Activated CD8-positive, alpha-beta T cell treated with anti-CD3 and anti-CD28 coated beads for 36 hours (primary cell): ENCODE results near the gene CSNK1A1. TPM values are rescaled to one million over a fixed set of nuclear protein-coding genes. Genes with fewer than 3 reads are reported as not detected.
"Not testable (repeated sequence)": the region's sequence is repeated elsewhere in the genome, so short reads cannot be mapped to it uniquely, and the experiment has no call there.

Experiments
- ATAC-seq: fragments of 200-7000 bp; cut with Tn5 transposase; one replicate; pipeline ENCODE4 v1.10.0; 2021; ENCODE audit warnings: mild to moderate bottlenecking, moderate library complexity
- CTCF ChIA-PET: fragments of 350-600 bp; sonication (Branson Sonifier 250); formaldehyde crosslinking; loops from one replicate; lab custom pipeline; 2021; ENCODE audit warnings: antibody characterized with exemption; lab: Charles Lee
- POLR2A ChIA-PET: fragments of 350-600 bp; sonication (Branson Sonifier 250); formaldehyde crosslinking; loops from one replicate; lab custom pipeline; 2021; ENCODE audit warnings: antibody characterized with exemption; lab: Charles Lee
- DNase-seq: peaks from one replicate; pipeline ENCODE4 v3.0.0-alpha.2; 2020
- H3K27ac Mint-ChIP-seq: one replicate; pipeline ENCODE4 v1.8.0; 2021; ENCODE audit warnings: mild to moderate bottlenecking, mixed read lengths
- H3K27me3 Mint-ChIP-seq: one replicate; pipeline ENCODE4 v1.8.0; 2021; ENCODE audit warnings: mixed read lengths
- H3K36me3 Mint-ChIP-seq: one replicate; pipeline ENCODE4 v1.8.0; 2021; ENCODE audit warnings: low read depth, mixed read lengths
- H3K4me1 Mint-ChIP-seq: one replicate; pipeline ENCODE4 v1.8.0; 2021; ENCODE audit warnings: low read depth, mixed read lengths
- H3K4me3 Mint-ChIP-seq: one replicate; pipeline ENCODE4 v1.8.0; 2021; ENCODE audit warnings: mild to moderate bottlenecking, moderate library complexity, mixed read lengths
- H3K9me3 Mint-ChIP-seq: one replicate; pipeline ENCODE4 v1.8.0; 2021; ENCODE audit warnings: mixed read lengths
- CTCF ChIP-seq: fragments of 200-600 bp; IDR thresholded peaks from one replicate; pipeline ENCODE4 v1.8.0; 2022; ENCODE audit warnings: antibody characterized with exemption, mild to moderate bottlenecking
- intact Hi-C: fragments of 100-400 bp; cut with micrococcal nuclease; formaldehyde crosslinking; loops from one replicate; pipeline ENCODE4 v1.10.0; 2022
- total RNA-seq, 2 experiments: library from RNA; stranded (reverse); gene quantifications; one replicate each; pipeline ENCODE4 v1.2.3, GENCODE V29; 2021

The CSNK1A1 gene
- total RNA-seq, 2 experiments from 2014 or later: 154 to 168 TPM

DNA sequence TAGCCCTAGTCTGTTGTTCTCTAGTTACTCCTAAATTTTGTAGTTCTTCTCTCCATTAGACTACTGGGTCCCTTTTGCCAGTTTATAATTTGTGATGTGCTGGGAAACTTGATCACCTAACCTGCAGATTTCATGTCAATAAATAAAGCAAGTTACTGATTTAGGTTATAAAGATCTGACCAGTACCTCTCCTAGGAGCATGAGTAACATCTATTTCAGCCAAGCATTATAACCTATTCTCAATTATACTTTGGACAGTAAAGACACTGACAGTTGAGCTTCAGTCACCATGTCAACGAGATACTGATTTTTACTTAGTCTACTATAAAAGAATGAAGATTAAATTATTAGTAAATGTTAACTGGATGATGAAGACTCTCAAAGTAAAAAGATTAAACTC is 36.7 kb downstream of the CSNK1A1 start:
- Mint-ChIP-seq H3K36me3 (peaks cover 27% of the 10 kb centered on the region), H3K9me3 (no peaks in the 10 kb centered on the region), H3K27ac (peak overlapping the region; percentile 25), H3K4me1 (peaks cover 39% of the 10 kb centered on the region), H3K27me3 (no peaks in the 10 kb centered on the region), H3K4me3 (no peak overlapping the region)
- intact Hi-C loops: no loop called here
- ChIA-PET POLR2A (interaction anchor here (0.8 to 1.7 kb wide), 2 partner anchors 12 to 37 kb away, joined by 3 to 6 read pairs; partner anchors contain the start of gene CSNK1A1), CTCF (interaction anchor here (0.6 to 2.4 kb wide), 11 partner anchors 9 to 104 kb away, joined by 3 to 8 read pairs (median 4); no protein-coding TSS in a partner anchor)
- no peak for DNase-seq
- no peak for TF ChIP-seq CTCF
- ATAC-seq: no peak

GRCh38 chr5:149513372-149513947 is 37.8 kb downstream of the CSNK1A1 start:
- intact Hi-C loops, H3K4me3 Mint-ChIP-seq, H3K27me3 Mint-ChIP-seq, H3K9me3 Mint-ChIP-seq, DNase-seq, POLR2A ChIA-PET, ATAC-seq, H3K27ac Mint-ChIP-seq: not testable (repeated sequence)
- CTCF ChIA-PET: interaction anchor here (1.7 to 1.8 kb wide), 2 partner anchors 30 to 72 kb away, joined by 4 to 5 read pairs; no protein-coding TSS in a partner anchor
- Mint-ChIP-seq H3K4me1 (peaks cover 30% of the 10 kb centered on the region), H3K36me3 (peaks cover 21% of the 10 kb centered on the region)

DNA sequence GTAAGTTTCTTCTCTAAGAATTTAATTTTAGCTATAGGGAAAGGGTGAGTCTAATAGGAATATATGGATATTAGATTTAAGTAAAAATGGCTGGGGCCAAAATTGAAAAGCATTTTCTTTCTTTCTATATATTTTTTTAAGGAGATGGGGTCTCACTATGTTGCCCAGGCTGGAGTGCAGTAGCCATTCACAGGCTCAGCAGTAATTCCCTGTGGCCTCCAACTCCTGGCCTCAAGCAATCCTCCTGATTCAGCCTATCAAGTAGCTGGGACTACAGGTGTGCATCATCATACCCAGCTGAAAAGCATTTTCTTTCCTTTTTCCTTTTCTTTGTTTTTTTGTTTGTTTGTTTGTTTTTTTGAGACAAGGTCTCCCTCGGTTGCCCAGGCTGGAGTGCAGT is 41.1 kb downstream of the CSNK1A1 start:
- TF ChIP-seq CTCF: no peak
- peak overlapping the region; percentile 52 for H3K27ac Mint-ChIP-seq
- no peak for ATAC-seq
- H3K36me3 Mint-ChIP-seq: peaks cover 32% of the 10 kb centered on the region
- H3K4me3 Mint-ChIP-seq: no peak overlapping the region
- H3K9me3 Mint-ChIP-seq: no peaks in the 10 kb centered on the region
- intact Hi-C loops: no loop called here
- ChIA-PET POLR2A (interaction anchor here (1.3 kb wide), 1 partner anchor 12 kb away, joined by 6 read pairs; no protein-coding TSS in a partner anchor), CTCF (interaction anchor here (1.3 to 1.5 kb wide), 3 partner anchors 13 to 185 kb away, joined by 3 read pairs; no protein-coding TSS in a partner anchor)
- H3K4me1 Mint-ChIP-seq: peaks cover 5% of the 10 kb centered on the region
- DNase-seq: no peak
- no peaks in the 10 kb centered on the region for H3K27me3 Mint-ChIP-seq

DNA sequence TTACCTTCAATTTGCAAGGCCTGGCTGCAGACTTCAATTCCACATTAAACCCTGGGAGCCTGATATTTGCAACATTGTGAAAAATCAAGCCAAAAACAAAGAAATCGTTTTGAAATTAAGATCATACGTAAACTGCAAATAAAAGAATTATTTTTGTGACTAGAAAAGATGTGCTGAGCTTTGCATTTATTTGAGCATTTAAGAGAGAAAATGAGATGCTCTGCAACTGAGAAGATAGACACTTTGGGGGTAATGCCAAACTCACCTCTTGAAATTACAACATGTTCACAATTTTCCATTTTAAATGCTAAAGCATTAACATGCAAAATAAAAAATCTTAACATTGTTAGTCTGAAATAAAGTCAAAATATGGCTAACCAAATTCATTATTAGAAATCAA is 46.6 kb downstream of the CSNK1A1 start:
- ATAC-seq: no peak
- H3K27ac Mint-ChIP-seq: no peak overlapping the region

DNA sequence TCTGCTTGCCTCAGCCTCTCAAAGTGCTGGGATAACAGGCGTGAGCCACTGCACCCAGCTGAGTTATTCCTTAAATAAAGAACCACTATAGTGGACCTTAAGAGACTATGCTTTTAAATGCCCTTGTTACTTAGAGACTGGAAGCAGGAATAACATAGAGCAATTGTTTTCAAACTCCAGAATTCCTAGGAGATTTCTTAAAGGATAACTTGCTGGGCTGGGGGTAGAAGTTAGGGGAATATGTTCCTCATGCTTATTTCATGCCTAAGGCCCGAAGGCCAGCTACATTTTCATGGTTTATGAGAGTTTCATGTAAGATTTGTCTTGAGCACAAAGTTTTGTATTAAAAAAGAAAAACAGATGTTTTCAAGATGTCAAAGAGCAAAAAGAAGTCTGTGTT is 48.2 kb downstream of the CSNK1A1 start:
- intact Hi-C loops: no loop called here
- peak overlapping the region; percentile 25 for H3K27ac Mint-ChIP-seq
- H3K27me3 Mint-ChIP-seq: no peaks in the 10 kb centered on the region
- no peak overlapping the region for H3K4me3 Mint-ChIP-seq
- H3K36me3 Mint-ChIP-seq: peaks cover 40% of the 10 kb centered on the region
- no peak for TF ChIP-seq CTCF
- H3K9me3 Mint-ChIP-seq: no peaks in the 10 kb centered on the region
- ATAC-seq (no peak), DNase-seq (no peak)
- no peaks in the 10 kb centered on the region for H3K4me1 Mint-ChIP-seq
- ChIA-PET CTCF (interaction anchor here (0.9 to 1.4 kb wide), 2 partner anchors 9 to 10 kb away, joined by 3 read pairs; no protein-coding TSS in a partner anchor), POLR2A (no interaction called here)

More for the DNA sequence above, 46.6 kb downstream of the CSNK1A1 start:
- Mint-ChIP-seq H3K36me3 (peaks cover 42% of the 10 kb centered on the region), H3K4me1 (no peaks in the 10 kb centered on the region), H3K27me3 (no peaks in the 10 kb centered on the region), H3K4me3 (no peak overlapping the region), H3K9me3 (no peaks in the 10 kb centered on the region)
- ChIA-PET CTCF (no interaction called here), POLR2A (interaction anchor here (1.7 kb wide), 1 partner anchor 11 kb away, joined by 4 read pairs; no protein-coding TSS in a partner anchor)
- TF ChIP-seq CTCF: no peak
- no peak for DNase-seq
- intact Hi-C loops: no loop called here
